Activated CD8-positive, alpha-beta memory T cell treated with anti-CD3 and anti-CD28 coated beads for 36 hours (primary cell): ENCODE measurements around the gene EXOC4. TPM values are rescaled to one million over a fixed set of nuclear protein-coding genes. Genes with fewer than 3 reads are reported as not detected.
"Not testable (repeated sequence)": the region's sequence is repeated elsewhere in the genome, so short reads cannot be mapped to it uniquely, and the experiment has no call there.

Experiments
- CTCF ChIA-PET: fragments of 350-600 bp; sonication (Branson Sonifier 250); formaldehyde crosslinking; loops from one replicate; lab custom pipeline; 2021; ENCODE audit warnings: antibody characterized with exemption; lab: Charles Lee
- POLR2A ChIA-PET: fragments of 350-600 bp; sonication (Branson Sonifier 250); formaldehyde crosslinking; loops from one replicate; lab custom pipeline; 2021; ENCODE audit warnings: antibody characterized with exemption; lab: Charles Lee
- total RNA-seq, 2 experiments: library from RNA; stranded (reverse); gene quantifications; one replicate each; pipeline ENCODE4 v1.2.3, GENCODE V29; 2021

Gene EXOC4
- total RNA-seq, 2 experiments from 2014 or later = 44.2 to 51.7 TPM

DNA sequence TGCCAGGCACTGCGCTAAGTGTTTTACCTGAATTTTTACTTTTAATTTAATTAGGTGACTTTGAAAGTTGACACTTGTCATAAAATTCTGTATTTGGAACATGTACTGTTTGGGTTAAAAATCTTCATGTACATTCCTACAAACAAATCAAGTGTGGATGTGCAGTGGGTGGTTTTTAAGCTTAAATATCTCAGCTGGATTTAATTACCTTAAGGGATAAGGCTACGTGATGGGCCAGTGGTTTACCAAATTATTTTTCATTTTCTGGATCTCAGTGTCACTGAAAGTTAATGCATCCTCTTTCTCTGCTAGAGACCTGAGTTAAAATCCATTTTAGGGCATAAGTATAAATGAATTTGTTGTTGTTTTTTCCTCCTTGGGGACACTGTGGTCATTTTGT, 51.1 kb downstream of the EXOC4 start:
- CTCF ChIA-PET = interaction anchor here (0.8 kb wide), 1 partner anchor 1055 kb away, joined by 3 read pairs; no protein-coding TSS in a partner anchor
- POLR2A ChIA-PET = no interaction called here

DNA sequence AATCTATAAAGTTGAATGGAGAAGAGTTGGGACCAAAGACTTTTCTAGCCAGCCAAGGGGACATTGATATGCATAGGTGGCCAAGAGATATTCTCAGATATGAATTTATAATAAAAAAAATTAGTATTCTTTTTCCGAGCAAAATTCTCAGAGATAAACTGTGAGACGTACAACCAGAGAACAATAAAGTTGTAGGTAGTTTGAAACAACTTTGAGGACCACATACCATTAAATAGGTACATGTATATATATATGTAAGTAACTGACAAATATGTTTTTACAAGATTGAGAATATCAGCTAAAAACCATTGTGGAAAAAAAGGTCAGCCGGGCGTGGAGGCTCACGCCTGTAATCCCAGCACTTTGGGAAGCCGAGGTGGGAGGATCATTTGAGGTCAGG, 56.5 kb downstream of the EXOC4 start:
- POLR2A ChIA-PET = no interaction called here
- CTCF ChIA-PET = no interaction called here

DNA sequence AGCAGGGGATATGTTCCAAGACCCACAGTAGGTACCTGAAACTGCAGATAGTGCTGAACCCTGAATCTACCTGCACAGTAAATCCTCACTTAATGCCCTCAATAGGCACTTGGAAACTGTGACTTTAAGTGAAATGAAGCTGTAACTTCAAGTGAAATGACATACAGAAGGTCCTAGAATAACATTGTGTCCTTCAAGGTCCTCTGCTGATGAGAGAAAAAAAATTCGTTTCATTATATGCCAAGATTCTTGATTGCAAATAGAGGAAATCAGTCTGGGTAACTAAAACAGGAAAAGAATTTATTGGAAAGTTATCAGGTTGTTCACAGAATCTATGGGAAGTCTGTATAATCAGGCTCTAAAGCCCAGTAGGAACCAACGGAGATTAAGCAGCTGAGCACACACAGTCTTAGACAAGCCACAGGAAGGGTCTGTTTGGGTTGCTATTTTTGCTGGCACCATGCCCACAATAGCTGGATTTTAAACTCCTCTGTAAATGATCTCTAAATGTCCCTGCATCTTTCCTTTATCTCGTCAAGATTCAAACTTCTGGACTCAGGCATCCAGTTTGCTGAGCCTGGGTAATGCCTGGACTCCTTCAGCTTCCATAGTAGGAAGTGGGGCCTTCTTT, 57.5 kb downstream of the EXOC4 start:
- ChIA-PET CTCF (no interaction called here), POLR2A (interaction anchor here (0.6 kb wide), 1 partner anchor 25 kb away, joined by 4 read pairs; no protein-coding TSS in a partner anchor)

GRCh38 chr7:133313575-133313974, 60.7 kb downstream of the EXOC4 start:
- CTCF ChIA-PET = interaction anchor here (1.1 kb wide), 1 partner anchor 27 kb away, joined by 3 read pairs; no protein-coding TSS in a partner anchor
- POLR2A ChIA-PET = no interaction called here

DNA sequence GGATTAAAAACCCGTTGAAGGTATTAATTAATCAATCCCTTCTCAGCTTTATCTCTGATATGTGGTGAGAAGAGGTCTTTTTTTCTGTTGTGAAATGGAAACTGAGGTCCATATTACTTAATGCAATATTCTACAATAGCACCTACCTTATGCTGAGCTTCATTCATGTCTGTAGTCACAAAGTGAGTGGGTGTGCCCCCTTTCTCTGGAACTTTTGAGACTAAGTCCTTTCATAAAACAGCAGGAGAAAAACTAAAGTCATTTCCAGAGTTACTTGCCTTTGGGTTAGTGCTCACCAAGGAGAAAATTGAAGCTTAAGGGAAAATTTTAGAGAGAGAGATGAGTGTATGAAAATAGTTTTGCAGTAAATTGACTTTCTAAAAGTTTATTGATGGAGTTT, 61.2 kb downstream of the EXOC4 start:
- POLR2A ChIA-PET = no interaction called here
- CTCF ChIA-PET = interaction anchor here (1.1 kb wide), 1 partner anchor 27 kb away, joined by 3 read pairs; no protein-coding TSS in a partner anchor

DNA sequence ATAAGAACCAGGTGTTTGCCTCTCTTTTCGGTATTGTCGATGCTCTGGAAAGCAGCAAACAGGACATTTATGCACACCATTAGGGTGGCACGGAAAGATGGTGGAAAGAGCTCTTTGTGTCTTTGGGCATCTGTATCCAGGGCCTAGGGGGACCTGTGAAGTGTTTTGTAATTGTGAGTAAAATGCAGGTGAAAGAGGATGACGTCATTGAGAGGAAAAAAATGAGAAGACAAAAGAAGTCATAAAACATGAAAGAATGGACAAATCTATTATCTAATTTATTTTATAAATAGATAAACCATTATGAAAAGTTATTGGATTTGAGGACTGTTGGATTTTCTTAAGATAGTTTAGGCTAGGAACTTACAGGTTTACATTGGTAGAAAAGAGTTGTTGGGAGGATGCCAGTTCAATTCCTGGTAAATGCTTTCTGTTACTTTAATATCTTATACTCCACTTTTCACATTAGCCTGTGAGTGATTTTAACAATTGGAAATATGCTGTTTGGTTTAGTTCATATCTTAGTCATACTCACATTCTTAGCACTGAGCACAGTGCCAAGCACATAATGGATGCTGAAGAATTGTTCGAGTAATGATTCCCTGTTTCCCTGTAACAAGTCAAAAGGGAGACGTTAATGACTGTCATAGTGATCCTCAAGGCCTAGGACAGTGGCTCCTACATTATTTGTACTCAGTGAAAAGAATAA, 62.6 kb downstream of the EXOC4 start:
- ChIA-PET CTCF (no interaction called here), POLR2A (no interaction called here)

- ChIA-PET CTCF (no interaction called here), POLR2A (no interaction called here)
These were observed 67.0 kb downstream of the EXOC4 start for GRCh38 chr7:133319842-133320241.

GRCh38 chr7:133320891-133321290, 68.0 kb downstream of the EXOC4 start:
- POLR2A ChIA-PET = no interaction called here
- CTCF ChIA-PET = no interaction called here

DNA sequence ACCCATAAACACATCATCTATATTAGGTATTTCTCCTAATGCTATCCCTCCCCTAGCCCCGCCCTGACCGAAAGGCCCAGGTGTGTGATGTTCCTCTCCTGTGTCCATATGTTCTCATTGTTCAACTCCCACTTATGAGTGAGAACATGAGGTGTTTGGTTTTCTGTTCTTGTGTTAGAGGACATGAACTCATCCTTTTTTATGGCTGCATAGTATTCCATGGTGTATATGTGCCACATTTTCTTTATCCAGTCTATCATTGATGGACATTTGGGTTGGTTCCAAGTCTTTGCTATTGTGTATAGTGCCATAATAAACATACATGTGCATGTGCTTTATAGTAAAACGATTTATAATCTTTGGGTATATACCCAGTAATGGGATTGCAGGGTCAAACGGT, 68.5 kb downstream of the EXOC4 start:
- POLR2A ChIA-PET, CTCF ChIA-PET: not testable (repeated sequence)

GRCh38 chr7:133326745-133327144, 73.9 kb downstream of the EXOC4 start:
- CTCF ChIA-PET = interaction anchor here (0.6 kb wide), 1 partner anchor 43 kb away, joined by 3 read pairs; no protein-coding TSS in a partner anchor
- POLR2A ChIA-PET = not testable (repeated sequence)

DNA sequence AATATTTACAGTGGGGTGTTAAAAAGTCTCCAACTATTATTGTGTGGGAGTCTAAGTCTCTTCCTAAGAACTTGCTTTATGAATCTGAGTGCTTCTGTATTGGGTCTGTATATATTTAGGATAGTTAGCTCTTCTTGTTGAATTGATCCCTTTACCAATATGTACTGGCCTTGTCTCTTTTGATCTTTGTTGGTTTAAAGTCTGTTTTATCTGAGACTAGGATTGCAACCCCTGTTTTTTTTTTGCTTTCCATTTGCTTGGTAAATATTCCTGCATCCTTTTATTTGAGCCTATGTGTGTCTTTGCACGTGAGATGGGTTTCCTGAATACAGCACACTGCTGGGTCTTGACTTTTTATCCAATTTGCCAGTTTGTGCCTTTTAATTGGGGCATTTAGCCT, 75.1 kb downstream of the EXOC4 start:
- POLR2A ChIA-PET, CTCF ChIA-PET: not testable (repeated sequence)

GRCh38 chr7:133330085-133330484, 77.2 kb downstream of the EXOC4 start:
- CTCF ChIA-PET = no interaction called here
- POLR2A ChIA-PET = no interaction called here

- ChIA-PET POLR2A (no interaction called here), CTCF (no interaction called here)
These were observed 79.0 kb downstream of the EXOC4 start for GRCh38 chr7:133331861-133332260.

GRCh38 chr7:133339772-133340171, 86.9 kb downstream of the EXOC4 start:
- CTCF ChIA-PET = no interaction called here
- POLR2A ChIA-PET = no interaction called here

GRCh38 chr7:133344275-133344674, 91.4 kb downstream of the EXOC4 start:
- ChIA-PET POLR2A (no interaction called here), CTCF (no interaction called here)

DNA sequence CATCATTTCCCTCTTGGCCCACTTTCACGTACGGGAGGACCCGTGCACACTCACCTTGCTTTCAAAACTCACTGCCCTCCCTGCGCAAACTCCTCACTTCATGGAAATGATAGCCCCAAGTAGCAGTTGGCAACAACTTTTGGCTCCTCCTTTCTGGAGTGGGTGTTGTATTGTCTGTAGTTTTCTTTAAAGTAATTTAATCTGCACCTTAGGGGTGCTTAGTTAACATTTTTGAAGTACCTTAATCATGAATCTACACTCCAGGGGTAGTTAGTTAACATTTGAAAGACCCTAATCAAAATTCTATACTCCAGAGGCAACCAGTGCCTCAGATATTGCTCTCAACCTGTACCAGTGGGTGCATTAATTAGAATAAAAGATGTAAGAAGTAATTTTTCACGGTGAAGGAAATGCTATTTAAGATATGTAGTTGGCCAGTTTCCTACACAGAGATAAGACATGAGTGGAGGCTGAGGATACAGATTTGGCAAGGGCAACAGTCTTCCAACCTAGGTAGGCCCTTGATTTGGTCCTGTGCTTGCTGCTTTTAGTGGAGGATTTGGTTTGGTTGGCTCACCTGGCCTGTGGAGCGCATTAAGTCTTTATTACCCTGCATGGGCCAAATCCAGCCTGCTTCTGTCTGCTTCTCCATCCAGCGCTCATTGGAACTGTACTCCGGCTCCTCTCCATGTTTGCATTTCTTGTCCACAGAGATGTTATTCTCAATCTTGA, 93.0 kb downstream of the EXOC4 start:
- CTCF ChIA-PET = no interaction called here
- POLR2A ChIA-PET = no interaction called here

DNA sequence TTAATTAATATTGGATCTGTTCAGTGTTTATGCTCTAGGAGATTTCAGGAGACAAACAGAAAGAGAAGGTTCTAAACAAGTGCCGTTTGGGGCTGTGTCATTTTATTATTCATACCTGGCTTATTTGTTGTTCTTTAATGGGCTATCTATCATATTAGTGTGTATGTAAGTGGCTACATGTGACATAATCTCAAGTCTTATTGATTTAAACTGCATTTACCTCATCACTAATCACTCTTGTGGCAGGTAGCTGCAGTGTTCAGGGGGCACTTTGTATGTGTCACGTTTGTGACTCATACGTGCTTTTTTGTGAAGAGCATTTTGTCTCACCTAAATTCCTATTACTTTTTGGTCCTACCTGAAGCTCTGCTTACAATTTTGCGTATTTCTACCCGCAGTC, 95.4 kb downstream of the EXOC4 start:
- CTCF ChIA-PET = no interaction called here
- POLR2A ChIA-PET = no interaction called here

DNA sequence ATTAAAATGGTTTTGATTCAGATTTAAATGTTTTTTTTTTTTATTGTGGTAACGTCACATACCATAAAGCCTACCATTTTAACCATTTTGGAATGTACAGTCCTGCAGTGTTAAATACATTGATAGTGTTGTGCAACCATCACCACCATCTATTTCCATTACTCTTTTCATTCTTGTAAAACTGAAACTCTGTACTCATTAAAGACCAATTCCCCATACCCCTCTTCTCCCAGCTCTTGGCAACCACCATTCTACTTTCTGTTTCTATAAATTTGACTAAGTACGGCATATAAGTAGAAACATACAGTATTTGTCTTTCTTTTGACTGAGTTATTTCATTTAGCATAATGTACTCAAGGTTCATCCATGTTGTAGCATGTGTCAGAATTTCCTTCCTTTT, 96.2 kb downstream of the EXOC4 start:
- ChIA-PET CTCF (no interaction called here), POLR2A (no interaction called here)

- POLR2A ChIA-PET = no interaction called here
- CTCF ChIA-PET = no interaction called here
These were observed 99.6 kb downstream of the EXOC4 start for GRCh38 chr7:133352430-133352829.

DNA sequence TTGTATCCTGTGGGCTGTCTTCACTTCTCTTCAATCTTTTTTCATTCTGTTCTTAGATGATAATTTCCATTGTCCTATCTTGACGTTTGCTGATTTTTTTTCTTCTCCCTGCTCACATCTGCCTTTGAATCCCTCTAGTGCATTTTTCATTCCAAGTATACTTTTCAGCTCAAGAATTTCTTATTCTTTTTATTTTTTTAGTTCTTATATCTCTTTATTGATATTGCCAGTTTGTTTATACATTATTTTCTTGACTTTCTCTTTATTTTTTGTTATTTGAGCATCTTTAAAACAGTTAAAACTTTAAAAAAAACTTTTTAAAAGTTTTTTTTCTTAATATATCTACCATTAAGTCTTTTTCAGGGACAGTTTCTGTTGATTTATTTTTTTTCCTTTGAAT, 100.9 kb downstream of the EXOC4 start:
- ChIA-PET CTCF (no interaction called here), POLR2A (no interaction called here)
